DOHH2 (cell line): ENCODE results near the gene DPT.

Source experiments
- H3F3A ChIP-seq: fragments of 200-600 bp; sonication (generic), shearing (Covaris generic); 2 replicates; pipeline ENCODE4 v1.6.0; 2016; ENCODE audit warnings: antibody characterized with exemption, mild to moderate bottlenecking; ENCODE audit not compliant: control insufficient read depth, insufficient read depth
- H3K27ac ChIP-seq: fragments of 200-600 bp; sonication (generic); 2 replicates; pipeline ENCODE4 v1.5.1; 2014; ENCODE audit warnings: low read depth, mild to moderate bottlenecking, low read length, moderate library complexity
- H3K27me3 ChIP-seq: fragments of 200-600 bp; sonication (generic); 2 replicates; pipeline ENCODE4 v1.6.1; 2014; ENCODE audit warnings: mild to moderate bottlenecking, low read length, mixed read lengths; ENCODE audit not compliant: control insufficient read depth
- H3K36me3 ChIP-seq: fragments of 200-600 bp; sonication (generic); 2 replicates; pipeline ENCODE4 v1.6.1; 2014; ENCODE audit warnings: mild to moderate bottlenecking, low read length, moderate library complexity, mixed read lengths; ENCODE audit not compliant: control insufficient read depth
- H3K4me1 ChIP-seq: fragments of 200-600 bp; sonication (generic); 2 replicates; pipeline ENCODE4 v1.6.1; 2014; ENCODE audit warnings: mild to moderate bottlenecking, low read length, mixed read lengths; ENCODE audit not compliant: control insufficient read depth
- H3K4me2 ChIP-seq: fragments of 200-600 bp; sonication (generic); 2 replicates; pipeline ENCODE4 v1.6.0; 2014; ENCODE audit warnings: mild to moderate bottlenecking, low read length, moderate library complexity
- H3K4me3 ChIP-seq: fragments of 200-600 bp; sonication (generic); 2 replicates; pipeline ENCODE4 v1.5.1; 2014; ENCODE audit warnings: mild to moderate bottlenecking, low read length, mixed read lengths
- H3K79me2 ChIP-seq: fragments of 200-600 bp; sonication (generic); 2 replicates; pipeline ENCODE4 v1.6.1; 2014; ENCODE audit warnings: mild to moderate bottlenecking, low read length, mixed read lengths; ENCODE audit not compliant: control insufficient read depth
- H3K9me2 ChIP-seq: fragments of 200-600 bp; sonication (generic); replicated peaks from 2 replicates; pipeline ENCODE4 v1.6.1; 2014; ENCODE audit warnings: mild to moderate bottlenecking, low read length, mixed read lengths; ENCODE audit not compliant: control insufficient read depth
- H3K9me3 ChIP-seq: fragments of 200-600 bp; sonication (generic); 2 replicates; pipeline ENCODE4 v1.6.1; 2014; ENCODE audit warnings: antibody characterized with exemption, low read length, mixed read lengths; ENCODE audit not compliant: control insufficient read depth, insufficient read depth
- H4K20me1 ChIP-seq: fragments of 200-600 bp; sonication (generic); 2 replicates; pipeline ENCODE4 v1.6.0; 2014; ENCODE audit warnings: low read depth, mild to moderate bottlenecking, antibody characterized with exemption, low read length, moderate library complexity; ENCODE audit not compliant: control insufficient read depth, insufficient read depth
- EZH2phosphoT487 ChIP-seq: fragments of 200-600 bp; sonication (generic); IDR thresholded peaks from 2 replicates; pipeline ENCODE4 v1.6.1; 2017; ENCODE audit warnings: borderline replicate concordance, mild to moderate bottlenecking, antibody characterized with exemption, low read length, moderate library complexity, mixed read lengths
- TF ChIP-seq, protein P1 (sequence below): fragments of 200-600 bp; sonication (generic); IDR thresholded peaks from one replicate; pipeline ENCODE4 v1.5.1; 2014; ENCODE audit warnings: antibody characterized with exemption, mild to moderate bottlenecking, low read depth, low read length; ENCODE audit not compliant: poor library complexity, severe bottlenecking

Gene DPT

DNA sequence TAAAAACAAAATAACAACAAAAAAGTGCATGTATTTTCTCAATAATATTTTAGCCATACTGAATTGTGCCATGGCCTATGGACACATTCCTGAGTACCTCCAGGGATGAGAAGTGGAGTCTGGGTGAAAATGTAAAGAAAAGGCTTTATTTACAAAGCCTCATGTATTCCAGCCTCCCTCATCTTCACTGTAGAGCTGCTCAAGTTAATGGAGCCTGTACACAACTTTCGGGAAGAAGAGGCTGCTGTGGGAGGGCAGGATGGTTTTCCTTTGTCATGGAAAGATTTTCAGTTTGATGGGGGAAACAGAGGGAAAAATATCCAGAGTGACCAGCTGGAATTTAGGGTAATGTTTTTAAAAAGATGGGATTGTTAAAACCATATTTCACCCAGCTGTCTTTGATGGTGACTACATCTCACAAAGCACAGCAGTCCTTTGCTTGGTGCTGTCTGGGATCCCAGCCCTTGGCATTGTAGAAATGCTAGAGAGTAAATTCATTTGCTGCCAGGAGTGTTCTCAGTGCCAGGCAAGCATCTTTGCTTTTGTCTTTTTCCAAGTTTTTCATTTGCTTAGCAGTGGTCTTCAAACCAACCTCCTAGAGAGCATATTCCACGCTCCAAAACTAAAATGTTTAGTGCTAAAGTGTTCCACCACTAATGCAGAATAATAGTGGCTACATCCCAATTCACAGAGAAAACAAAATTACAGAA, 54.9 kb downstream of the DPT start:
- Histone ChIP-seq H3K27me3 (no peaks in the 10 kb centered on the region), H3K36me3 (no peaks in the 10 kb centered on the region), H3K27ac (no peak overlapping the region), H3K9me2 (no peaks in the 10 kb centered on the region), H3K79me2 (no peaks in the 10 kb centered on the region), H4K20me1 (no peaks in the 10 kb centered on the region), H3K4me1 (no peaks in the 10 kb centered on the region), H3K9me3 (no peaks in the 10 kb centered on the region), H3K4me2 (no peak overlapping the region), H3K4me3 (no peak overlapping the region), H3F3A (no peaks in the 10 kb centered on the region)
- no peak for TF ChIP-seq EZH2phosphoT487
- TF ChIP-seq, protein P1, sequence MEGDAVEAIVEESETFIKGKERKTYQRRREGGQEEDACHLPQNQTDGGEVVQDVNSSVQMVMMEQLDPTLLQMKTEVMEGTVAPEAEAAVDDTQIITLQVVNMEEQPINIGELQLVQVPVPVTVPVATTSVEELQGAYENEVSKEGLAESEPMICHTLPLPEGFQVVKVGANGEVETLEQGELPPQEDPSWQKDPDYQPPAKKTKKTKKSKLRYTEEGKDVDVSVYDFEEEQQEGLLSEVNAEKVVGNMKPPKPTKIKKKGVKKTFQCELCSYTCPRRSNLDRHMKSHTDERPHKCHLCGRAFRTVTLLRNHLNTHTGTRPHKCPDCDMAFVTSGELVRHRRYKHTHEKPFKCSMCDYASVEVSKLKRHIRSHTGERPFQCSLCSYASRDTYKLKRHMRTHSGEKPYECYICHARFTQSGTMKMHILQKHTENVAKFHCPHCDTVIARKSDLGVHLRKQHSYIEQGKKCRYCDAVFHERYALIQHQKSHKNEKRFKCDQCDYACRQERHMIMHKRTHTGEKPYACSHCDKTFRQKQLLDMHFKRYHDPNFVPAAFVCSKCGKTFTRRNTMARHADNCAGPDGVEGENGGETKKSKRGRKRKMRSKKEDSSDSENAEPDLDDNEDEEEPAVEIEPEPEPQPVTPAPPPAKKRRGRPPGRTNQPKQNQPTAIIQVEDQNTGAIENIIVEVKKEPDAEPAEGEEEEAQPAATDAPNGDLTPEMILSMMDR = no peak

DNA sequence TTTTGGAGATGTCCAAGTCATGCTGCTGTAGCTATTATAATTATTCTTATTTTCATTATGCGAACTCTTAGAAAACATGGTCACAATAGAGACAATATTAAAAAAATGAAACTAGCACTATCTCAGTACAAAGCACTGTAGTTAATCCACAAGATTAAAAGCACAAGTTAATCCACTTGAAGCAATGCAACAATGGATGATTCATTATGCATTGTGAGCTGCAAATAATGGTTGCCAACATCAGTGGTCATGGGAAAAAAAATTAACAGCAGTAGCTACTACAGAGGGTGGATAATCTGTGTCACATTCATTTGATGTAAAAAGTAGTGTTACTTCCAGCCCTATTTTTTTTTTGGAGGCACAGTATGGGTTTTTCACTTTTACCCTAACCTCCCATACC, 56.7 kb downstream of the DPT start:
- TF ChIP-seq, protein P1 = no peak
- no peak for TF ChIP-seq EZH2phosphoT487
- Histone ChIP-seq H3K27me3 (no peaks in the 10 kb centered on the region), H3K9me2 (no peaks in the 10 kb centered on the region), H3K4me1 (no peaks in the 10 kb centered on the region), H3K9me3 (no peaks in the 10 kb centered on the region), H3K4me3 (no peak overlapping the region), H3K79me2 (no peaks in the 10 kb centered on the region), H3K27ac (no peak overlapping the region), H3K36me3 (no peaks in the 10 kb centered on the region), H3K4me2 (no peak overlapping the region), H4K20me1 (no peaks in the 10 kb centered on the region), H3F3A (no peaks in the 10 kb centered on the region)

DNA sequence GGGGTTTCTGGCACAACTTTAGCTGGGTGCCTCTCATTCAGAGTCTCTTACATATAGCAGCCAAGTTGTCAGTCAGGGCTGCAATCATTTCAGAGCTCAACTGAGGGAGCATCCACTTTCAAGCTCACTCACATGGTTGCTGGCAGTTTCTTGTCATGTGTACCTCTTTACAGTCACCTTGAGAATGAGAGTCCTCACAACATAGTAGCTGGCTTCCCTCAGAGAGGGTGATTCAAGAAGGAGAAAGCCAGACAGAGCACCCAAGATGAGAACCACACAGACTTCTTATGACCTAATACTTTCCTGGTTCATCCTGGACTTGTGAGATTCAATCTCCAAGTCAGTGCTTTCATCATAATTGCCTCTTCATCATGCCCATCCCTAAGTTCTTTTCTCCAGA, 57.2 kb downstream of the DPT start:
- Histone ChIP-seq H3K27ac (no peak overlapping the region), H3K4me3 (no peak overlapping the region), H3K4me1 (no peaks in the 10 kb centered on the region), H3K27me3 (no peaks in the 10 kb centered on the region), H3F3A (no peaks in the 10 kb centered on the region), H3K79me2 (no peaks in the 10 kb centered on the region), H3K9me2 (no peaks in the 10 kb centered on the region), H4K20me1 (no peaks in the 10 kb centered on the region), H3K36me3 (no peaks in the 10 kb centered on the region), H3K9me3 (no peaks in the 10 kb centered on the region), H3K4me2 (no peak overlapping the region)
- TF ChIP-seq EZH2phosphoT487 = no peak
- TF ChIP-seq, protein P1 = no peak
